Measurements from ENCODE around the gene MAD1L1. TPM values are rescaled to one million over a fixed set of nuclear protein-coding genes. Genes with fewer than 3 reads are reported as not detected.

MAD1L1 gene
- total RNA-seq, 1 experiment from 2014 or later, result 43.8 TPM

GRCh38 chr7:2107386-2108070 is 125.2 kb downstream of the MAD1L1 start (continued):
- TF ChIP-seq ARID4B (CRISPR knock-in tag; IDR thresholded peaks at IDR 0.05; ENCODE audit: borderline replicate concordance) (no peak), CDX4 (CRISPR knock-in tag; IDR thresholded peaks at IDR 0.05; ENCODE audit: borderline replicate concordance) (no peak), IRF1 (CRISPR knock-in tag; IDR thresholded peaks at IDR 0.05) (no peak), ATF1 (CRISPR knock-in tag; IDR thresholded peaks at IDR 0.05) (no peak)

- ATAC-seq (no peak; the same call in 1 of the 2 replicates), DNase-seq (ENCODE audit: low spot score) (no peak)
- Mint-ChIP-seq H3K27me3 (ENCODE audit: low read depth) (no peaks in the 10 kb centered on the region), H3K9me3 (no peaks in the 10 kb centered on the region), H3K36me3 (no peaks in the 10 kb centered on the region; the same call in none of the 2 replicates), H3K4me1 (peaks cover 36% of the 10 kb centered on the region), H3K27ac (no peak overlapping the region), H3K4me3 (no peak overlapping the region)
- TF ChIP-seq MYBL2 (CRISPR knock-in tag; IDR thresholded peaks at IDR 0.05), result no peak
- no peak for TF ChIP-seq IRF2 (CRISPR knock-in tag; IDR thresholded peaks at IDR 0.05; ENCODE audit: borderline replicate concordance, low read depth)
- no peak for TF ChIP-seq ZNF671 (CRISPR knock-in tag; IDR thresholded peaks at IDR 0.05)
- no peak for TF ChIP-seq ZNF138 (CRISPR knock-in tag; conservative IDR thresholded peaks at IDR 0.05)
- no peak for TF ChIP-seq E2F1 (CRISPR knock-in tag; IDR thresholded peaks at IDR 0.05)
- no peak for TF ChIP-seq PREB (CRISPR knock-in tag; IDR thresholded peaks at IDR 0.05; ENCODE audit: borderline replicate concordance)
- TF ChIP-seq SP1 (CRISPR knock-in tag; conservative IDR thresholded peaks at IDR 0.05), result no peak
- no peak for TF ChIP-seq ATF2 (CRISPR knock-in tag; IDR thresholded peaks at IDR 0.05; ENCODE audit: borderline replicate concordance, low read depth)
- no peak for TF ChIP-seq MLX (CRISPR knock-in tag; IDR thresholded peaks at IDR 0.05)
- TF ChIP-seq TP53 (CRISPR knock-in tag; IDR thresholded peaks at IDR 0.05), result no peak
- no peak for TF ChIP-seq ATF3 (CRISPR knock-in tag; conservative IDR thresholded peaks at IDR 0.05)
- TF ChIP-seq SMAD3 (CRISPR knock-in tag; IDR thresholded peaks at IDR 0.05; ENCODE audit: borderline replicate concordance), result no peak
- no peak for TF ChIP-seq GTF2I (CRISPR knock-in tag; conservative IDR thresholded peaks at IDR 0.05)
- TF ChIP-seq ATF6 (CRISPR knock-in tag; IDR thresholded peaks at IDR 0.05), result no peak
- TF ChIP-seq MAX (CRISPR knock-in tag; IDR thresholded peaks at IDR 0.05), result no peak
- TF ChIP-seq CBFB (CRISPR knock-in tag; IDR thresholded peaks at IDR 0.05; ENCODE audit: low read depth), result no peak
- TF ChIP-seq E2F4 (CRISPR knock-in tag; IDR thresholded peaks at IDR 0.05; ENCODE audit: borderline replicate concordance, low read depth), result no peak
- ChIA-PET POLR2A (no interaction called here), CTCF (no interaction called here)
Observed at GRCh38 chr7:2106924-2107323, 125.8 kb downstream of the MAD1L1 start.
